SK-N-MC (cell line): Measurements from ENCODE around the gene B4GALT1.

Source experiments
- EZH2 ChIP-seq: fragments of 200-600 bp; sonication (generic); IDR thresholded peaks from one replicate; pipeline ENCODE4 v1.6.1; 2017; ENCODE audit warnings: antibody characterized with exemption
- FOXP2 ChIP-seq: optimal IDR thresholded peaks from 2 replicates; pipeline ENCODE3; 2011; ENCODE audit warnings: mild to moderate bottlenecking, moderate library complexity; ENCODE audit not compliant: insufficient read depth; ENCODE audit errors: extremely low read length, control extremely low read depth
- POLR2AphosphoS5 ChIP-seq: IDR thresholded peaks from 2 replicates; pipeline ENCODE4 v1.6.1; 2012; ENCODE audit warnings: mild to moderate bottlenecking, low read depth, low read length, borderline replicate concordance

GRCh38 chr9:33165263-33166151, 1.6 kb downstream of the B4GALT1 start:
- no peak for TF ChIP-seq POLR2AphosphoS5
- no peak for TF ChIP-seq EZH2
- no peak for TF ChIP-seq FOXP2
